H1 (cell line): ENCODE measurements around the gene SCAF11. TPM values are rescaled to one million over a fixed set of nuclear protein-coding genes. Genes with fewer than 3 reads are reported as not detected.

ENCODE experiments used
- CTCF ChIA-PET: fragments of 300-600 bp; sonication (Branson Sonifier 250); formaldehyde crosslinking; loops from one replicate; lab custom pipeline; 2021; ENCODE audit not compliant: partially characterized antibody; lab: Charles Lee
- POLR2A ChIA-PET: fragments of 300-600 bp; sonication (Branson Sonifier 250); formaldehyde crosslinking; loops from one replicate; lab custom pipeline; 2021; ENCODE audit warnings: inconsistent platforms; ENCODE audit not compliant: partially characterized antibody; lab: Charles Lee
- DNase-seq, 2 experiments: peaks; one replicate each; pipeline versions ENCODE4 v3.0.0 to v3.0.0-alpha.2; 2010 to 2022; ENCODE audit warnings: low spot score in 2 of 2, low read depth in 1 of 2, mixed read lengths in 1 of 2
- FAIRE-seq: peaks from 2 replicates; lab custom pipeline; 2011; peaks lifted over from hg19 to GRCh38; lab: Jason Lieb, UNC
- H2AFZ ChIP-seq: 2 replicates; pipeline ENCODE4 v1.8.1; 2012; ENCODE audit warnings: low read length, inconsistent platforms
- H2AK5ac ChIP-seq: 2 replicates; pipeline ENCODE4 v1.6.1; 2013; ENCODE audit warnings: low read depth, low read length
- H2BK120ac ChIP-seq: replicated peaks from 2 replicates; pipeline ENCODE3; 2013; ENCODE audit warnings: low read depth, low read length, inconsistent platforms
- H2BK12ac ChIP-seq: 2 replicates; pipeline ENCODE4 v1.6.1; 2013; ENCODE audit warnings: low read depth, low read length
- H2BK15ac ChIP-seq: 2 replicates; pipeline ENCODE4 v1.6.1; 2013; ENCODE audit warnings: low read length
- H2BK20ac ChIP-seq: 2 replicates; pipeline ENCODE4 v1.6.1; 2013; ENCODE audit warnings: low read length
- H2BK5ac ChIP-seq: 2 replicates; pipeline ENCODE4 v1.6.1; 2013; ENCODE audit warnings: low read depth, low read length
- H3K14ac ChIP-seq: 2 replicates; pipeline ENCODE4 v1.6.1; 2013; ENCODE audit warnings: inconsistent platforms; ENCODE audit not compliant: insufficient read length
- H3K18ac ChIP-seq: 2 replicates; pipeline ENCODE4 v1.6.1; 2013; ENCODE audit warnings: low read length; ENCODE audit errors: extremely low read depth
- H3K23ac ChIP-seq: 2 replicates; pipeline ENCODE4 v1.6.1; 2013; ENCODE audit warnings: inconsistent platforms; ENCODE audit not compliant: insufficient read length
- H3K23me2 ChIP-seq: 2 replicates; pipeline ENCODE4 v1.6.1; 2013; ENCODE audit warnings: low read depth, low read length
- H3K27ac ChIP-seq: 2 replicates; pipeline ENCODE4 v1.6.1; 2011; ENCODE audit warnings: low read depth, low read length, inconsistent platforms
- H3K27me3 ChIP-seq, 4 experiments: replicated peaks in 1 of 4; 1 replicate in 1 of 4; 2 replicates in 3 of 4; pipeline versions ENCODE4 v1.6.1 to v1.8.1; 2011 to 2013; ENCODE audit warnings: low read length in 3 of 4, mild to moderate bottlenecking in 3 of 4, inconsistent platforms in 2 of 4, mixed read lengths in 2 of 4, moderate library complexity in 1 of 4; ENCODE audit not compliant: control insufficient read depth in 3 of 4, insufficient read depth in 3 of 4; ENCODE audit errors: extremely low read depth in 1 of 4
- H3K36me3 ChIP-seq, 4 experiments: 2 replicates each; pipeline versions ENCODE4 v1.6.1 to v1.8.1; 2011 to 2013; ENCODE audit warnings: mild to moderate bottlenecking in 4 of 4, low read length in 3 of 4, moderate library complexity in 2 of 4, control low read depth in 1 of 4, inconsistent platforms in 1 of 4; ENCODE audit not compliant: insufficient read depth in 4 of 4, control insufficient read depth in 2 of 4
- H3K4ac ChIP-seq: replicated peaks from 2 replicates; pipeline ENCODE3; 2013; ENCODE audit warnings: low read length, low read depth, mixed read lengths, inconsistent platforms; ENCODE audit not compliant: insufficient read length
- H3K4me1 ChIP-seq, 4 experiments: replicated peaks in 1 of 4; 1 replicate in 1 of 4; 2 replicates in 3 of 4; pipeline versions ENCODE4 v1.6.1 to v1.8.1; 2011 to 2013; ENCODE audit warnings: low read length in 3 of 4, inconsistent platforms in 2 of 4, mixed read lengths in 1 of 4; ENCODE audit not compliant: insufficient read depth in 4 of 4, control insufficient read depth in 3 of 4
- H3K4me2 ChIP-seq, 2 experiments: 2 replicates each; pipeline versions ENCODE4 v1.6.1 to v1.8.1; 2011 to 2013; ENCODE audit warnings: low read depth in 2 of 2, low read length in 2 of 2, control low read depth in 1 of 2, inconsistent platforms in 1 of 2, mild to moderate bottlenecking in 1 of 2; ENCODE audit not compliant: insufficient read depth in 1 of 2
- H3K4me3 ChIP-seq, 4 experiments: fragments of 200-600, 300-600 bp in 1 of 4; sonication (generic), shearing (Covaris generic), sonication (Bioruptor Twin) in 1 of 4; 2 replicates each; pipeline versions ENCODE4 v1.5.1 to v1.8.1; 2011 to 2016; ENCODE audit warnings: low read length in 4 of 4, low read depth in 3 of 4, control low read depth in 2 of 4, inconsistent platforms in 2 of 4, mild to moderate bottlenecking in 2 of 4, mixed read lengths in 1 of 4, moderate library complexity in 1 of 4; ENCODE audit not compliant: insufficient read depth in 2 of 4; ENCODE audit errors: extremely low read depth in 1 of 4
- H3K56ac ChIP-seq: replicated peaks from 2 replicates; pipeline ENCODE3; 2013; ENCODE audit warnings: low read depth, mild to moderate bottlenecking, mixed read lengths, low read length, inconsistent platforms; ENCODE audit not compliant: insufficient read length
- H3K79me1 ChIP-seq: 2 replicates; pipeline ENCODE4 v1.6.1; 2013; ENCODE audit warnings: low read depth, low read length, control low read depth
- H3K79me2 ChIP-seq, 2 experiments: 2 replicates each; pipeline versions ENCODE4 v1.6.1 to v1.8.1; 2012 to 2013; ENCODE audit warnings: low read length in 2 of 2, mild to moderate bottlenecking in 2 of 2, inconsistent platforms in 1 of 2; ENCODE audit not compliant: insufficient read depth in 2 of 2, control insufficient read depth in 1 of 2
- H3K9ac ChIP-seq, 4 experiments: replicated peaks in 1 of 4; 1 replicate in 1 of 4; 2 replicates in 3 of 4; pipeline versions ENCODE4 v1.6.1 to v1.8.1; 2011 to 2013; ENCODE audit warnings: low read depth in 3 of 4, low read length in 3 of 4, control low read depth in 2 of 4, mild to moderate bottlenecking in 2 of 4, moderate library complexity in 2 of 4, inconsistent platforms in 1 of 4; ENCODE audit errors: extremely low read depth in 1 of 4
- H3K9me3 ChIP-seq, 2 experiments: 2 replicates each; pipeline versions ENCODE4 v1.6.1 to v1.8.1; 2012 to 2013; ENCODE audit warnings: mild to moderate bottlenecking in 2 of 2, moderate library complexity in 2 of 2, control low read depth in 1 of 2, inconsistent platforms in 1 of 2, low read depth in 1 of 2, low read length in 1 of 2, mixed read lengths in 1 of 2; ENCODE audit not compliant: insufficient read depth in 2 of 2
- H4K20me1 ChIP-seq, 2 experiments: replicated peaks in 1 of 2; 2 replicates each; pipeline versions ENCODE3 to v1.8.1; 2011 to 2013; ENCODE audit warnings: inconsistent platforms in 2 of 2, low read length in 2 of 2, mild to moderate bottlenecking in 1 of 2; ENCODE audit not compliant: insufficient read depth in 2 of 2, control insufficient read depth in 1 of 2
- H4K5ac ChIP-seq: 2 replicates; pipeline ENCODE4 v1.6.1; 2013; ENCODE audit warnings: low read length, low read depth, mixed read lengths, inconsistent platforms; ENCODE audit not compliant: insufficient read length
- H4K8ac ChIP-seq: 2 replicates; pipeline ENCODE4 v1.8.0; 2013; ENCODE audit warnings: mild to moderate bottlenecking, moderate library complexity, low read length, inconsistent platforms; ENCODE audit not compliant: insufficient read depth; ENCODE audit errors: extremely low read depth
- H4K91ac ChIP-seq: replicated peaks from 2 replicates; pipeline ENCODE3; 2013; ENCODE audit warnings: low read length, mixed read lengths, inconsistent platforms; ENCODE audit not compliant: insufficient read length
- GTF2F1 ChIP-seq: IDR thresholded peaks from 2 replicates; pipeline ENCODE4 v1.6.1; 2012; ENCODE audit warnings: low read depth, low read length, improper control_type of control experiment, borderline replicate concordance
- JUND ChIP-seq: IDR thresholded peaks from 2 replicates; pipeline ENCODE4 v1.6.1; 2011; ENCODE audit warnings: mild to moderate bottlenecking, improper control_type of control experiment, low read length
- TAF1 ChIP-seq: IDR thresholded peaks from 2 replicates; pipeline ENCODE4 v1.6.1; 2011; ENCODE audit warnings: mild to moderate bottlenecking, low read depth, low read length
- TEAD4 ChIP-seq: IDR thresholded peaks from 2 replicates; pipeline ENCODE4 v1.6.1; 2012; ENCODE audit warnings: low read depth, low read length, inconsistent platforms, mixed read lengths
- YY1 ChIP-seq: IDR thresholded peaks from 2 replicates; pipeline ENCODE4 v1.6.1; 2011; ENCODE audit warnings: low read depth, mild to moderate bottlenecking, low read length
- WGBS, 2 experiments: shearing (Covaris generic) in 1 of 2; methylation state at CpG; one replicate each; pipeline versions ENCODE4 v1.1.6 to v1.1.7; 2013 to 2015; ENCODE audit warnings: low lambda C conversion rate in 2 of 2, mixed read lengths in 2 of 2, inconsistent platforms in 1 of 2, low coverage in 1 of 2, missing lambda C conversion rate in 1 of 2; ENCODE audit not compliant: insufficient replicate concordance in 2 of 2, insufficient coverage in 1 of 2, insufficient read length in 1 of 2; ENCODE audit errors: extremely low coverage in 1 of 2, missing lambda C conversion rate in 1 of 2; 5-methylcytosine and 5-hydroxymethylcytosine counted together
- polyA plus RNA-seq, 7 experiments: library from polyadenylated mRNA; depleted of rRNA in 3 of 7; stranded (reverse) in 5 of 7; unstranded in 2 of 7; fragments of >200 nt in 5 of 7; fragments of 200-250 nt in 2 of 7; gene quantifications; 1 replicate in 5 of 7; 2 replicates in 1 of 7; 4 replicates in 1 of 7; pipeline versions ENCODE4 v1.2.1 to v1.2.3, GENCODE V29; 2011 to 2013; ENCODE audit warnings: missing spikeins in 2 of 7, mixed read lengths in 2 of 7
- total RNA-seq: library from RNA; stranded (reverse); fragmentation: NEBNext Ultra II Directional; extraction: Animal tissue kit (Norgen Biotek cat#: 25700); gene quantifications from 2 replicates; pipeline ENCODE4 v1.2.1, GENCODE V29; 2021

SCAF11 gene
- total and polyA plus RNA-seq, 2 of the 8 experiments (the other 6 are each of a cell fraction or from before 2014, with no cell fraction given): 15.1 to 77.8 TPM

- Histone ChIP-seq H4K20me1 (peaks cover 0 to 1% of the 10 kb centered on the region in 2 experiments), H2AFZ (no peak overlapping the region), H4K5ac (no peak overlapping the region), H2BK15ac (no peak overlapping the region), H3K56ac (no peak overlapping the region), H2AK5ac (no peak overlapping the region), H2BK12ac (no peak overlapping the region), H3K4me1 (no peaks in the 10 kb centered on the region), H2BK5ac (no peak overlapping the region), H3K23ac (no peak overlapping the region), H3K36me3 (peaks cover 0 to 15% (median 6%) of the 10 kb centered on the region in 4 experiments; a peak in 4 of 8 replicates), H3K9ac (no peak overlapping the region), H3K79me1 (no peaks in the 10 kb centered on the region), H3K27me3 (no peaks in the 10 kb centered on the region), H2BK20ac (no peak overlapping the region), H3K18ac (no peak overlapping the region), H3K4me2 (no peak overlapping the region), H3K79me2 (no peaks in the 10 kb centered on the region), H3K9me3 (no peaks in the 10 kb centered on the region), H4K8ac (no peak overlapping the region), H3K27ac (no peak overlapping the region), H2BK120ac (no peak overlapping the region), H4K91ac (no peak overlapping the region), H3K23me2 (no peaks in the 10 kb centered on the region), H3K14ac (no peak overlapping the region), H3K4ac (no peak overlapping the region), H3K4me3 (no peak overlapping the region)
- DNase-seq: no peak
- TF ChIP-seq JUND (no peak), TAF1 (no peak), YY1 (no peak), TEAD4 (no peak), GTF2F1 (no peak)
- 89% methylated on average over 4 of the region's 4 CpGs; no CpG with 5 or more reads in 1 of the 2 experiments for whole genome bisulfite sequencing, 2 experiments
- ChIA-PET POLR2A (no interaction called here), CTCF (no interaction called here)
- FAIRE-seq: no peak
Observed at GRCh38 chr12:45909041-45909713, 81.2 kb downstream of the SCAF11 start.
